HepG2 (cell line): ENCODE measurements around the gene LYRM4. TPM values are rescaled to one million over a fixed set of nuclear protein-coding genes. Genes with fewer than 3 reads are reported as not detected.

Experiments
- CREB1 ChIP-seq, 2 experiments: fragments of 450-650 bp in 1 of 2; IDR thresholded peaks; 2 replicates each; pipeline ENCODE4 v1.6.1; 2016 to 2017; ENCODE audit warnings: control low read depth in 1 of 2, mild to moderate bottlenecking in 1 of 2, missing compliant biosample characterization in 1 of 2, missing genetic modification characterization in 1 of 2
- DR1 ChIP-seq: sonication (generic); formaldehyde crosslinking; IDR thresholded peaks from 2 replicates; pipeline ENCODE4 v1.8.0; 2021; ENCODE audit warnings: mild to moderate bottlenecking, missing genetic modification reagents, inconsistent platforms
- KMT2B ChIP-seq: IDR thresholded peaks from 2 replicates; pipeline ENCODE4 v1.6.1; 2016; ENCODE audit warnings: missing genetic modification reagents, missing compliant biosample characterization
- MED13 ChIP-seq: sonication (generic); formaldehyde crosslinking; IDR thresholded peaks from 2 replicates; pipeline ENCODE4 v1.5.0; 2020; ENCODE audit warnings: missing genetic modification reagents
- PPARG ChIP-seq: conservative IDR thresholded peaks from 2 replicates; pipeline ENCODE4 v1.6.1; 2016; ENCODE audit warnings: missing biosample characterization, missing genetic modification reagents
- RXRA ChIP-seq: sonication (generic); formaldehyde crosslinking; IDR thresholded peaks from 2 replicates; pipeline ENCODE4 v1.5.1; 2020; ENCODE audit warnings: missing genetic modification reagents
- SNRNP70 ChIP-seq: fragments of 200-400 bp; formaldehyde crosslinking; IDR thresholded peaks from 2 replicates; pipeline ENCODE4 v1.6.1; 2017; ENCODE audit warnings: mild to moderate bottlenecking, low read depth, low read length, moderate library complexity
- TBP ChIP-seq: sonication (generic); formaldehyde crosslinking; IDR thresholded peaks from 2 replicates; pipeline ENCODE4 v1.5.0; 2020; ENCODE audit warnings: missing genetic modification reagents
- THYN1 ChIP-seq: sonication (generic); formaldehyde crosslinking; IDR thresholded peaks from 2 replicates; pipeline ENCODE4 v1.8.1; 2023; ENCODE audit warnings: low read depth, mild to moderate bottlenecking, moderate library complexity, missing genetic modification reagents, borderline replicate concordance
- ZNF180 ChIP-seq: sonication (generic); formaldehyde crosslinking; IDR thresholded peaks from 2 replicates; pipeline ENCODE4 v1.4.0; 2020; ENCODE audit warnings: low read depth, missing genetic modification reagents, borderline replicate concordance
- ZNF441 ChIP-seq: sonication (generic); formaldehyde crosslinking; IDR thresholded peaks from 2 replicates; pipeline ENCODE4 v1.7.0; 2021; ENCODE audit warnings: missing genetic modification reagents, borderline replicate concordance
- ZNF558 ChIP-seq: sonication (generic); formaldehyde crosslinking; IDR thresholded peaks from 2 replicates; pipeline ENCODE4 v1.9.0; 2022; ENCODE audit warnings: mild to moderate bottlenecking, missing genetic modification reagents, borderline replicate concordance
- ZNF615 ChIP-seq: sonication (generic); formaldehyde crosslinking; IDR thresholded peaks from 2 replicates; pipeline ENCODE4 v1.5.0; 2020; ENCODE audit warnings: mild to moderate bottlenecking, missing genetic modification reagents, borderline replicate concordance
- ZNF629 ChIP-seq: sonication (generic); formaldehyde crosslinking; conservative IDR thresholded peaks from 2 replicates; pipeline ENCODE4 v1.5.0; 2020; ENCODE audit warnings: missing genetic modification reagents
- ZNF782 ChIP-seq: sonication (generic); formaldehyde crosslinking; IDR thresholded peaks from 2 replicates; pipeline ENCODE4 v1.4.0; 2020; ENCODE audit warnings: missing genetic modification reagents, mild to moderate bottlenecking, borderline replicate concordance
- ZNF878 ChIP-seq: sonication (generic); formaldehyde crosslinking; IDR thresholded peaks from 2 replicates; pipeline ENCODE4 v1.8.1; 2023; ENCODE audit warnings: mild to moderate bottlenecking, missing genetic modification reagents, moderate library complexity
- ZSCAN9 ChIP-seq: IDR thresholded peaks from 2 replicates; pipeline ENCODE4 v1.6.1; 2016; ENCODE audit warnings: borderline replicate concordance
- polyA plus RNA-seq, 8 experiments: library from polyadenylated mRNA; depleted of rRNA in 3 of 8; stranded (reverse) in 7 of 8; unstranded in 1 of 8; fragments of >200 nt; fragmentation: Illumina TruSeq in 4 of 8; extraction: Trizol in 4 of 8; gene quantifications; 2 replicates each; pipeline versions ENCODE4 v1.2.1 to v1.2.3, GENCODE V29; 2011 to 2016; ENCODE audit warnings: low read depth in 4 of 8, missing spikeins in 1 of 8, mixed read lengths in 1 of 8; ENCODE audit not compliant: insufficient read depth in 1 of 8
- total RNA-seq, 5 experiments: library from RNA; depleted of rRNA; stranded (reverse); fragments of >200 nt; fragmentation: Illumina TruSeq; extraction: Trizol; gene quantifications; 2 replicates each; pipeline ENCODE4 v1.2.3, GENCODE V29; 2016; ENCODE audit warnings: low read depth in 1 of 5
- TF ChIP-seq, protein P1 (sequence below): IDR thresholded peaks from 2 replicates; pipeline ENCODE4 v1.6.1; 2016; ENCODE audit warnings: control low read depth
- TF ChIP-seq, protein P2 (sequence below), 2 experiments: sonication (generic) in 1 of 2; formaldehyde crosslinking in 1 of 2; IDR thresholded peaks; 2 replicates each; pipeline versions ENCODE4 v1.5.1 to v1.6.1; 2011 to 2020; ENCODE audit warnings: borderline replicate concordance in 1 of 2, low read depth in 1 of 2, low read length in 1 of 2, mild to moderate bottlenecking in 1 of 2, missing genetic modification reagents in 1 of 2, moderate library complexity in 1 of 2
- TF ChIP-seq, protein P3 (sequence below): sonication (generic); formaldehyde crosslinking; IDR thresholded peaks from 2 replicates; pipeline ENCODE4 v1.5.1; 2020; ENCODE audit warnings: mild to moderate bottlenecking, missing genetic modification reagents, moderate library complexity
- TF ChIP-seq, protein P4 (sequence below): sonication (generic); formaldehyde crosslinking; IDR thresholded peaks from 2 replicates; pipeline ENCODE4 v1.5.0; 2020; ENCODE audit warnings: missing genetic modification reagents

LYRM4 gene
- total and polyA plus RNA-seq, 2 of the 13 experiments (the other 11 are each of a cell fraction or from before 2014, with no cell fraction given): 64.6 to 67.5 TPM

DNA sequence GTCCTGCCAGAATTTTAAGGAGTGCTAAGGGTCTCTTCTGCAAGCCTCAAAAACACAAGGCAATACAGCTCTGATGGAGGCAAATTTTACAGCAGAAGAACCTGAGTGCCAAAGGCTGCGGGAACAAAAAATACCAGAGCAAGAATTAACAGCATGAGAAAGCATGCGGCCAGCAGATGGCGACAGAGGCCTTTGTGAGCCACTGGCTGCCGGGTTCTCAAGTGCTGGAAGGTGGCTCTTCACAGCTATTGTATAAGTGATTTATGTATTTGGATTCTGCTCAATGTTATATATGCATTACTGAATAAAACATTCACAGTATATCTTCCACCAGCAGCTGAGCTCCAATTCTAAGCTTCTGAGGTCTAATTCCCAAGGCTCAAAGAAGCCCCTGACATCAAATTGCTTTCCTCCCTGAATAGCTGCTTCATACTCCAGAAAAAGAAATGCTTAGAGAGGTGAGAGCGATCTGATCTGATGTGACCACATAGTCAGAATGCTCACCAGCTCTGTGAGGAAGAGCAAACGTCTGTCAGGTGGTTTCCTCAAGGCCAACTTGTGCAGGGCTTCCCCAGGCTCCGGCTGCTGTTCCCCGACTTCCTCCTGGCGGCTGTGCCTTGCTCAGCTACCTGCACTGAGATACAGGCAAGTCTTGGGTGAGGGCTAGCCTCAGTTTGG is 117.0 kb downstream of the LYRM4 start (continued):
- no peak for TF ChIP-seq DR1 (CRISPR knock-in tag)
- TF ChIP-seq, protein P1, sequence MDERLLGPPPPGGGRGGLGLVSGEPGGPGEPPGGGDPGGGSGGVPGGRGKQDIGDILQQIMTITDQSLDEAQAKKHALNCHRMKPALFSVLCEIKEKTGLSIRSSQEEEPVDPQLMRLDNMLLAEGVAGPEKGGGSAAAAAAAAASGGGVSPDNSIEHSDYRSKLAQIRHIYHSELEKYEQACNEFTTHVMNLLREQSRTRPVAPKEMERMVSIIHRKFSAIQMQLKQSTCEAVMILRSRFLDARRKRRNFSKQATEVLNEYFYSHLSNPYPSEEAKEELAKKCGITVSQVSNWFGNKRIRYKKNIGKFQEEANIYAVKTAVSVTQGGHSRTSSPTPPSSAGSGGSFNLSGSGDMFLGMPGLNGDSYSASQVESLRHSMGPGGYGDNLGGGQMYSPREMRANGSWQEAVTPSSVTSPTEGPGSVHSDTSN (CRISPR knock-in tag): no peak
- TF ChIP-seq, protein P2, sequence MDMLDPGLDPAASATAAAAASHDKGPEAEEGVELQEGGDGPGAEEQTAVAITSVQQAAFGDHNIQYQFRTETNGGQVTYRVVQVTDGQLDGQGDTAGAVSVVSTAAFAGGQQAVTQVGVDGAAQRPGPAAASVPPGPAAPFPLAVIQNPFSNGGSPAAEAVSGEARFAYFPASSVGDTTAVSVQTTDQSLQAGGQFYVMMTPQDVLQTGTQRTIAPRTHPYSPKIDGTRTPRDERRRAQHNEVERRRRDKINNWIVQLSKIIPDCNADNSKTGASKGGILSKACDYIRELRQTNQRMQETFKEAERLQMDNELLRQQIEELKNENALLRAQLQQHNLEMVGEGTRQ (IDR thresholded peaks at IDR 0.05; ENCODE audit: low read depth, low read length): no peak
- TF ChIP-seq, protein P2 (CRISPR knock-in tag; IDR thresholded peaks at IDR 0.05; ENCODE audit: borderline replicate concordance): no peak
- TF ChIP-seq ZNF180 (CRISPR knock-in tag): no peak
- TF ChIP-seq SNRNP70: no peak
- no peak for TF ChIP-seq TBP (CRISPR knock-in tag)
- no peak for TF ChIP-seq ZNF558 (CRISPR knock-in tag)
- TF ChIP-seq, protein P3, sequence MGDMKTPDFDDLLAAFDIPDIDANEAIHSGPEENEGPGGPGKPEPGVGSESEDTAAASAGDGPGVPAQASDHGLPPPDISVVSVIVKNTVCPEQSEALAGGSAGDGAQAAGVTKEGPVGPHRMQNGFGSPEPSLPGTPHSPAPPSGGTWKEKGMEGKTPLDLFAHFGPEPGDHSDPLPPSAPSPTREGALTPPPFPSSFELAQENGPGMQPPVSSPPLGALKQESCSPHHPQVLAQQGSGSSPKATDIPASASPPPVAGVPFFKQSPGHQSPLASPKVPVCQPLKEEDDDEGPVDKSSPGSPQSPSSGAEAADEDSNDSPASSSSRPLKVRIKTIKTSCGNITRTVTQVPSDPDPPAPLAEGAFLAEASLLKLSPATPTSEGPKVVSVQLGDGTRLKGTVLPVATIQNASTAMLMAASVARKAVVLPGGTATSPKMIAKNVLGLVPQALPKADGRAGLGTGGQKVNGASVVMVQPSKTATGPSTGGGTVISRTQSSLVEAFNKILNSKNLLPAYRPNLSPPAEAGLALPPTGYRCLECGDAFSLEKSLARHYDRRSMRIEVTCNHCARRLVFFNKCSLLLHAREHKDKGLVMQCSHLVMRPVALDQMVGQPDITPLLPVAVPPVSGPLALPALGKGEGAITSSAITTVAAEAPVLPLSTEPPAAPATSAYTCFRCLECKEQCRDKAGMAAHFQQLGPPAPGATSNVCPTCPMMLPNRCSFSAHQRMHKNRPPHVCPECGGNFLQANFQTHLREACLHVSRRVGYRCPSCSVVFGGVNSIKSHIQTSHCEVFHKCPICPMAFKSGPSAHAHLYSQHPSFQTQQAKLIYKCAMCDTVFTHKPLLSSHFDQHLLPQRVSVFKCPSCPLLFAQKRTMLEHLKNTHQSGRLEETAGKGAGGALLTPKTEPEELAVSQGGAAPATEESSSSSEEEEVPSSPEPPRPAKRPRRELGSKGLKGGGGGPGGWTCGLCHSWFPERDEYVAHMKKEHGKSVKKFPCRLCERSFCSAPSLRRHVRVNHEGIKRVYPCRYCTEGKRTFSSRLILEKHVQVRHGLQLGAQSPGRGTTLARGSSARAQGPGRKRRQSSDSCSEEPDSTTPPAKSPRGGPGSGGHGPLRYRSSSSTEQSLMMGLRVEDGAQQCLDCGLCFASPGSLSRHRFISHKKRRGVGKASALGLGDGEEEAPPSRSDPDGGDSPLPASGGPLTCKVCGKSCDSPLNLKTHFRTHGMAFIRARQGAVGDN (CRISPR knock-in tag): no peak
- no peak for TF ChIP-seq ZNF629
- no peak for TF ChIP-seq KMT2B
- TF ChIP-seq THYN1 (CRISPR knock-in tag): 0 out of 2 replicates have a peak, but pooled peaks have one; percentile 1
- TF ChIP-seq, protein P4, sequence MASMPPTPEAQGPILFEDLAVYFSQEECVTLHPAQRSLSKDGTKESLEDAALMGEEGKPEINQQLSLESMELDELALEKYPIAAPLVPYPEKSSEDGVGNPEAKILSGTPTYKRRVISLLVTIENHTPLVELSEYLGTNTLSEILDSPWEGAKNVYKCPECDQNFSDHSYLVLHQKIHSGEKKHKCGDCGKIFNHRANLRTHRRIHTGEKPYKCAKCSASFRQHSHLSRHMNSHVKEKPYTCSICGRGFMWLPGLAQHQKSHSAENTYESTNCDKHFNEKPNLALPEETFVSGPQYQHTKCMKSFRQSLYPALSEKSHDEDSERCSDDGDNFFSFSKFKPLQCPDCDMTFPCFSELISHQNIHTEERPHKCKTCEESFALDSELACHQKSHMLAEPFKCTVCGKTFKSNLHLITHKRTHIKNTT: no peak
- no peak for TF ChIP-seq ZNF441
- no peak for TF ChIP-seq RXRA (CRISPR knock-in tag)
- TF ChIP-seq ZSCAN9 (CRISPR knock-in tag): 0 out of 2 replicates have a peak, but pooled peaks have one; percentile 57
- TF ChIP-seq ZNF615 (CRISPR knock-in tag): no peak
- TF ChIP-seq PPARG: peak; percentile 49; the same call in 1 of the 2 replicates
- no peak for TF ChIP-seq MED13 (CRISPR knock-in tag)
- no peak for TF ChIP-seq ZNF878 (CRISPR knock-in tag)
- TF ChIP-seq ZNF782 (CRISPR knock-in tag): no peak
- no peak for TF ChIP-seq CREB1 (IDR thresholded peaks at IDR 0.05)
- peak; percentile 34; the same call in 1 of the 2 replicates for TF ChIP-seq CREB1 (CRISPR knock-in tag; IDR thresholded peaks at IDR 0.05)
